GM23338 (cell line): Measurements from ENCODE around the gene ARHGEF16. TPM values are rescaled to one million over a fixed set of nuclear protein-coding genes. Genes with fewer than 3 reads are reported as not detected.

Experiments used
- ATAC-seq: fragments of 200-7000 bp; cut with Tn5 transposase; 3 replicates; pipeline ENCODE4 v1.9.1; 2020
- DNase-seq: peaks from one replicate; pipeline ENCODE4 v3.0.0-alpha.2; 2015; ENCODE audit warnings: low spot score
- H2AFZ ChIP-seq: fragments of 200-600 bp; sonication (generic); 2 replicates; pipeline ENCODE4 v1.8.0; 2016; ENCODE audit warnings: antibody characterized with exemption, mild to moderate bottlenecking, moderate library complexity
- H3F3A ChIP-seq: fragments of 200-600 bp; sonication (generic); replicated peaks from 2 replicates; pipeline ENCODE4 v1.8.0; 2017; ENCODE audit warnings: antibody characterized with exemption, mixed run types, low read depth
- H3K27ac ChIP-seq: fragments of 200-600 bp; sonication (generic); 2 replicates; pipeline ENCODE4 v1.6.1; 2016; ENCODE audit warnings: low read depth
- H3K27me3 ChIP-seq: fragments of 200-600 bp; sonication (generic); 2 replicates; pipeline ENCODE4 v1.8.0; 2016; ENCODE audit warnings: mild to moderate bottlenecking, mixed run types, moderate library complexity; ENCODE audit not compliant: insufficient read depth
- H3K36me3 ChIP-seq: fragments of 200-600 bp; sonication (generic); 2 replicates; pipeline ENCODE4 v1.8.0; 2016; ENCODE audit warnings: mild to moderate bottlenecking; ENCODE audit not compliant: insufficient read depth
- H3K4me1 ChIP-seq: fragments of 200-600 bp; sonication (generic); 2 replicates; pipeline ENCODE4 v1.8.0; 2016; ENCODE audit warnings: mild to moderate bottlenecking, moderate library complexity; ENCODE audit not compliant: insufficient read depth
- H3K4me2 ChIP-seq: fragments of 200-600 bp; sonication (generic); 2 replicates; pipeline ENCODE4 v1.7.1; 2017; ENCODE audit warnings: mixed run types
- H3K4me3 ChIP-seq: fragments of 200-600 bp; sonication (generic); 2 replicates; pipeline ENCODE4 v1.6.1; 2016; ENCODE audit warnings: mixed run types
- H3K79me2 ChIP-seq: fragments of 200-600 bp; sonication (generic); replicated peaks from 2 replicates; pipeline ENCODE4 v1.8.0; 2017; ENCODE audit warnings: mild to moderate bottlenecking; ENCODE audit not compliant: insufficient read depth
- H3K9me2 ChIP-seq: fragments of 200-600 bp; sonication (generic); 2 replicates; pipeline ENCODE4 v1.8.0; 2017; ENCODE audit not compliant: insufficient read depth
- H4K20me1 ChIP-seq: fragments of 200-600 bp; sonication (generic); replicated peaks from 2 replicates; pipeline ENCODE4 v1.8.0; 2017; ENCODE audit warnings: mild to moderate bottlenecking; ENCODE audit not compliant: insufficient read depth
- H3K27ac Mint-ChIP-seq: 2 replicates; pipeline ENCODE4 v1.8.0; 2020; ENCODE audit warnings: inconsistent platforms, mild to moderate bottlenecking, moderate library complexity, mixed read lengths
- H3K27me3 Mint-ChIP-seq: 3 replicates; pipeline ENCODE4 v1.8.0; 2022; ENCODE audit warnings: low read depth, mild to moderate bottlenecking, moderate library complexity, mixed read lengths, inconsistent platforms; ENCODE audit not compliant: insufficient read depth, poor library complexity
- H3K36me3 Mint-ChIP-seq: 3 replicates; pipeline ENCODE4 v1.8.0; 2021; ENCODE audit warnings: low read depth, mild to moderate bottlenecking, inconsistent platforms, moderate library complexity, mixed read lengths
- H3K4me1 Mint-ChIP-seq: 3 replicates; pipeline ENCODE4 v1.8.0; 2020; ENCODE audit warnings: mild to moderate bottlenecking, inconsistent platforms, mixed read lengths
- H3K4me3 Mint-ChIP-seq: 3 replicates; pipeline ENCODE4 v1.8.0; 2021; ENCODE audit warnings: moderate library complexity, mild to moderate bottlenecking, inconsistent platforms, mixed read lengths
- H3K9me3 Mint-ChIP-seq: 3 replicates; pipeline ENCODE4 v1.8.0; 2020; ENCODE audit warnings: moderate library complexity, mild to moderate bottlenecking, inconsistent platforms, mixed read lengths
- CREB1 ChIP-seq: fragments of 250-450 bp; sonication (Bioruptor Pico); IDR thresholded peaks from 2 replicates; pipeline ENCODE4 v1.5.0; 2020; ENCODE audit warnings: low read depth, mild to moderate bottlenecking, moderate library complexity
- CTCF ChIP-seq, 2 experiments: fragments of 200-600 bp in 1 of 2; sonication (generic) in 1 of 2; conservative IDR thresholded peaks; 2 replicates each; pipeline versions ENCODE4 v1.5.1 to v1.6.1; 2016 to 2017; ENCODE audit warnings: antibody characterized with exemption in 2 of 2, low read depth in 2 of 2, mild to moderate bottlenecking in 2 of 2, moderate library complexity in 1 of 2
- ETS1 ChIP-seq: IDR thresholded peaks from 2 replicates; pipeline ENCODE4 v1.6.1; 2016; ENCODE audit warnings: antibody characterized with exemption
- EZH2 ChIP-seq: fragments of 200-600 bp; sonication (generic); IDR thresholded peaks from one replicate; pipeline ENCODE4 v1.8.0; 2017; ENCODE audit warnings: antibody characterized with exemption, mild to moderate bottlenecking, low read depth; ENCODE audit not compliant: unreplicated experiment
- EZH2phosphoT487 ChIP-seq: fragments of 200-600 bp; sonication (generic); IDR thresholded peaks from one replicate; pipeline ENCODE4 v1.8.1; 2018; ENCODE audit warnings: antibody characterized with exemption; ENCODE audit not compliant: unreplicated experiment
- JUNB ChIP-seq: IDR thresholded peaks from one replicate; pipeline ENCODE4 v1.6.1; 2016; ENCODE audit warnings: antibody characterized with exemption; ENCODE audit not compliant: unreplicated experiment
- NANOG ChIP-seq: IDR thresholded peaks from 2 replicates; pipeline ENCODE4 v1.6.1; 2016; ENCODE audit warnings: antibody characterized with exemption, borderline replicate concordance
- POLR2AphosphoS5 ChIP-seq: IDR thresholded peaks from 2 replicates; pipeline ENCODE4 v1.6.1; 2016; ENCODE audit warnings: antibody characterized with exemption, low read depth
- REST ChIP-seq: IDR thresholded peaks from one replicate; pipeline ENCODE4 v1.6.1; 2018; ENCODE audit warnings: antibody characterized with exemption; ENCODE audit not compliant: unreplicated experiment
- STAT1 ChIP-seq: IDR thresholded peaks from one replicate; pipeline ENCODE4 v1.6.1; 2016; ENCODE audit warnings: antibody characterized with exemption; ENCODE audit not compliant: unreplicated experiment
- ZNF114 ChIP-seq: fragments of 250-450 bp; sonication (Bioruptor Pico); IDR thresholded peaks from 2 replicates; pipeline ENCODE4 v1.5.0; 2020; ENCODE audit warnings: mild to moderate bottlenecking, moderate library complexity
- ZNF331 ChIP-seq: fragments of 250-450 bp; sonication (Bioruptor Pico); IDR thresholded peaks from 2 replicates; pipeline ENCODE4 v1.5.0; 2020; ENCODE audit warnings: low read depth, mild to moderate bottlenecking, moderate library complexity
- ZNF462 ChIP-seq: fragments of 250-450 bp; sonication (Bioruptor Pico); IDR thresholded peaks from 2 replicates; pipeline ENCODE4 v1.5.0; 2020; ENCODE audit warnings: mild to moderate bottlenecking, moderate library complexity
- polyA plus RNA-seq: library from polyadenylated mRNA; unstranded; fragments of >200 nt; fragmentation: Nextera tagmentation; extraction: Ambion mirVana; gene quantifications from 2 replicates; pipeline ENCODE4 v1.2.1, GENCODE V29; 2016
- total RNA-seq: library from RNA; depleted of rRNA; stranded (reverse); fragments of >200 nt; shearing (Covaris generic); gene quantifications from 2 replicates; pipeline ENCODE4 v1.2.3, GENCODE V29; 2014

Gene ARHGEF16
- total and polyA plus RNA-seq, 2 experiments from 2014 or later = 12.2 to 29.3 TPM

GRCh38 chr1:3456449-3456963 lies 2.0 kb downstream of the ARHGEF16 start:
- H3K4me2 ChIP-seq = no peak overlapping the region
- peaks cover 19% of the 10 kb centered on the region; the same call in 1 of the 2 replicates for H3K79me2 ChIP-seq
- Mint-ChIP-seq H3K9me3 (no peaks in the 10 kb centered on the region; the same call in 2 of the 3 replicates), H3K27ac (no peak overlapping the region), H3K27me3 (peaks cover 12% of the 10 kb centered on the region), H3K4me3 (no peak overlapping the region; the same call in 2 of the 3 replicates), H3K4me1 (peaks cover 24% of the 10 kb centered on the region), H3K36me3 (peaks cover 6% of the 10 kb centered on the region; the same call in 1 of the 3 replicates)
- TF ChIP-seq REST = no peak
- no peak for TF ChIP-seq EZH2phosphoT487
- no peak for TF ChIP-seq ZNF331
- no peak for TF ChIP-seq NANOG
- no peak for TF ChIP-seq ZNF462 (CRISPR knock-in tag)
- no peak for TF ChIP-seq ETS1
- no peak for TF ChIP-seq STAT1
- no peak for TF ChIP-seq ZNF114 (CRISPR knock-in tag)
- TF ChIP-seq CREB1 (CRISPR knock-in tag) = no peak
- no peak for TF ChIP-seq EZH2
- no peak for TF ChIP-seq CTCF (conservative IDR thresholded peaks at IDR 0.05; ENCODE audit: low read depth in 2 of 2)
- no peak for TF ChIP-seq JUNB
- TF ChIP-seq POLR2AphosphoS5 = no peak
- peaks cover 17% of the 10 kb centered on the region for H3F3A ChIP-seq
- H3K36me3 ChIP-seq = no peaks in the 10 kb centered on the region
- H3K27me3 ChIP-seq = no peaks in the 10 kb centered on the region
- peaks cover 18% of the 10 kb centered on the region; the same call in 1 of the 2 replicates for H3K4me1 ChIP-seq
- H2AFZ ChIP-seq = no peak overlapping the region
- H3K27ac ChIP-seq = no peak overlapping the region
- H3K4me3 ChIP-seq = no peak overlapping the region
- H4K20me1 ChIP-seq = no peaks in the 10 kb centered on the region
- H3K9me2 ChIP-seq = no peaks in the 10 kb centered on the region
- no peak for DNase-seq
- ATAC-seq = no peak
